Neutrophil (primary cell): Measurements from ENCODE around the gene BHMT.

Source experiments
- H3K27ac ChIP-seq: fragments of 200-600 bp; sonication (generic); 2 replicates; pipeline ENCODE4 v1.5.1; 2016; ENCODE audit warnings: mild to moderate bottlenecking, moderate library complexity
- H3K27me3 ChIP-seq: fragments of 200-600 bp; sonication (generic); 2 replicates; pipeline ENCODE4 v1.6.0; 2016; ENCODE audit warnings: mild to moderate bottlenecking
- H3K36me3 ChIP-seq: fragments of 200-600 bp; sonication (generic); 2 replicates; pipeline ENCODE4 v1.5.1; 2017
- H3K4me1 ChIP-seq, 2 experiments: fragments of 200-600 bp in 1 of 2; sonication (generic) in 1 of 2; 1 replicate in 1 of 2; 2 replicates in 1 of 2; pipeline versions ENCODE4 v1.5.1 to v1.6.1; 2013 to 2016; ENCODE audit warnings: low read depth in 1 of 2, low read length in 1 of 2, mild to moderate bottlenecking in 1 of 2, moderate library complexity in 1 of 2; ENCODE audit not compliant: control insufficient read depth in 1 of 2, insufficient read depth in 1 of 2
- H3K4me3 ChIP-seq, 2 experiments: fragments of 200-600 bp in 1 of 2; sonication (generic) in 1 of 2; 1 replicate in 1 of 2; 2 replicates in 1 of 2; pipeline ENCODE4 v1.5.1; 2013 to 2016; ENCODE audit warnings: low read depth in 1 of 2, low read length in 1 of 2, mild to moderate bottlenecking in 1 of 2, moderate library complexity in 1 of 2
- H3K9me3 ChIP-seq: fragments of 200-600 bp; sonication (generic); 2 replicates; pipeline ENCODE4 v1.5.1; 2016
- TF ChIP-seq, protein P1 (sequence below): fragments of 200-600 bp; sonication (generic); IDR thresholded peaks from 2 replicates; pipeline ENCODE4 v1.5.1; 2016; ENCODE audit warnings: antibody characterized with exemption

The BHMT gene, protein sequence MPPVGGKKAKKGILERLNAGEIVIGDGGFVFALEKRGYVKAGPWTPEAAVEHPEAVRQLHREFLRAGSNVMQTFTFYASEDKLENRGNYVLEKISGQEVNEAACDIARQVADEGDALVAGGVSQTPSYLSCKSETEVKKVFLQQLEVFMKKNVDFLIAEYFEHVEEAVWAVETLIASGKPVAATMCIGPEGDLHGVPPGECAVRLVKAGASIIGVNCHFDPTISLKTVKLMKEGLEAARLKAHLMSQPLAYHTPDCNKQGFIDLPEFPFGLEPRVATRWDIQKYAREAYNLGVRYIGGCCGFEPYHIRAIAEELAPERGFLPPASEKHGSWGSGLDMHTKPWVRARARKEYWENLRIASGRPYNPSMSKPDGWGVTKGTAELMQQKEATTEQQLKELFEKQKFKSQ

DNA sequence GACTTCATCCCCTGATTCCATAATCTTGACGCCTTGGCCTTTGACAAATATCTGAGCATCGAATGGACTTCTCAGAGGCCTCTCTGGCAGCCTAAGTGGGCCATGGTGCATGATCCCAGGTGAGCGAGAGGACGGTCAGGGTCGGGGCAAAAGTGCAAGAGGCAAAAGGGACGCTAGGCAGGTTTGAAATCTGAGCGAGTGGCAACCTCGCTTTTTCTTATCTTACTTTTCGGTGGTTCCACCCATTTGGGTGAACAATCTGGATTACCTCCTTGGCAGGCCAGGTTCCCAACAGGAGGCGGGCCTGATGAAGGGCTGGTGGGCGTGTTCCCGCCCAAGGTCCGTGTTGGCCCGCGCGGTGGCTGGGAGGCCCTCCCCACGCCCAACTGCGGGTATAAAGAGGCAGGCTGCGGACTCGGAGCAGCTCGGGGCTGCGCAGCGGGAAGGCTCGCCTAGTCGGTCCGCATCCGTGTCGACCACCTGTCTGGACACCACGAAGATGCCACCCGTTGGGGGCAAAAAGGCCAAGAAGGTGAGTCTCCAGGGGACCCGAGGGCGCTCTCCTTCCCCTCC, at the start of gene BHMT:
BHMT (plus strand) TSS at position 423 of the 573 bp plus-strand sequence; CDS start at position 500, 77 bp downstream.
- no peaks in the 10 kb centered on the region for H3K4me1 ChIP-seq
- H3K36me3 ChIP-seq = no peaks in the 10 kb centered on the region
- peaks cover 71% of the 10 kb centered on the region for H3K27me3 ChIP-seq
- H3K4me3 ChIP-seq = no peak within 1 kb of the TSS
- no peak within 1 kb of the TSS for H3K27ac ChIP-seq
- TF ChIP-seq, protein P1, sequence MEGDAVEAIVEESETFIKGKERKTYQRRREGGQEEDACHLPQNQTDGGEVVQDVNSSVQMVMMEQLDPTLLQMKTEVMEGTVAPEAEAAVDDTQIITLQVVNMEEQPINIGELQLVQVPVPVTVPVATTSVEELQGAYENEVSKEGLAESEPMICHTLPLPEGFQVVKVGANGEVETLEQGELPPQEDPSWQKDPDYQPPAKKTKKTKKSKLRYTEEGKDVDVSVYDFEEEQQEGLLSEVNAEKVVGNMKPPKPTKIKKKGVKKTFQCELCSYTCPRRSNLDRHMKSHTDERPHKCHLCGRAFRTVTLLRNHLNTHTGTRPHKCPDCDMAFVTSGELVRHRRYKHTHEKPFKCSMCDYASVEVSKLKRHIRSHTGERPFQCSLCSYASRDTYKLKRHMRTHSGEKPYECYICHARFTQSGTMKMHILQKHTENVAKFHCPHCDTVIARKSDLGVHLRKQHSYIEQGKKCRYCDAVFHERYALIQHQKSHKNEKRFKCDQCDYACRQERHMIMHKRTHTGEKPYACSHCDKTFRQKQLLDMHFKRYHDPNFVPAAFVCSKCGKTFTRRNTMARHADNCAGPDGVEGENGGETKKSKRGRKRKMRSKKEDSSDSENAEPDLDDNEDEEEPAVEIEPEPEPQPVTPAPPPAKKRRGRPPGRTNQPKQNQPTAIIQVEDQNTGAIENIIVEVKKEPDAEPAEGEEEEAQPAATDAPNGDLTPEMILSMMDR = no peak
- H3K9me3 ChIP-seq = no peaks in the 10 kb centered on the region

DNA sequence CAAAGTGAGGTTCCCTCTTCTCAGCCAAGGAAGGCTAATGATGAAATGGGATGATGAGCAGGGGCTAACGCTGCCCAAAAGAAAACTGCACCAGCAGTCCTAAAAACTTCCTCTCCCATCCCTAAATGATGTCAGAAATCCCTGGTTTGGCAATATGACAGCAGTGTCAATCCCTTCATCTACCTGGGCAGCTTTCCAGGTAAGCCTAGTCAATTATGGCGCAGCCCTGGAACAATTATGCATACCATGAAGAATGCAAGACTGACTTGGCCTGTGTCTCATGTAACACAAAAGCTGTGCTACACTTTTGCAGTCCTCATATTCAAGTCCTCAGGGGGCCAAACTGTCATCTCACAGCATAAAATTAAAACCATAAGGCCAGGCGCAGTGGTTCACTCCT, 49.2 kb upstream of the BHMT start:
- no peaks in the 10 kb centered on the region for H3K9me3 ChIP-seq
- no peak overlapping the region for H3K27ac ChIP-seq
- peaks cover under 1% of the 10 kb centered on the region for H3K27me3 ChIP-seq
- no peaks in the 10 kb centered on the region for H3K4me1 ChIP-seq
- no peak overlapping the region for H3K4me3 ChIP-seq
- H3K36me3 ChIP-seq = no peaks in the 10 kb centered on the region
- TF ChIP-seq, protein P1 = no peak

DNA sequence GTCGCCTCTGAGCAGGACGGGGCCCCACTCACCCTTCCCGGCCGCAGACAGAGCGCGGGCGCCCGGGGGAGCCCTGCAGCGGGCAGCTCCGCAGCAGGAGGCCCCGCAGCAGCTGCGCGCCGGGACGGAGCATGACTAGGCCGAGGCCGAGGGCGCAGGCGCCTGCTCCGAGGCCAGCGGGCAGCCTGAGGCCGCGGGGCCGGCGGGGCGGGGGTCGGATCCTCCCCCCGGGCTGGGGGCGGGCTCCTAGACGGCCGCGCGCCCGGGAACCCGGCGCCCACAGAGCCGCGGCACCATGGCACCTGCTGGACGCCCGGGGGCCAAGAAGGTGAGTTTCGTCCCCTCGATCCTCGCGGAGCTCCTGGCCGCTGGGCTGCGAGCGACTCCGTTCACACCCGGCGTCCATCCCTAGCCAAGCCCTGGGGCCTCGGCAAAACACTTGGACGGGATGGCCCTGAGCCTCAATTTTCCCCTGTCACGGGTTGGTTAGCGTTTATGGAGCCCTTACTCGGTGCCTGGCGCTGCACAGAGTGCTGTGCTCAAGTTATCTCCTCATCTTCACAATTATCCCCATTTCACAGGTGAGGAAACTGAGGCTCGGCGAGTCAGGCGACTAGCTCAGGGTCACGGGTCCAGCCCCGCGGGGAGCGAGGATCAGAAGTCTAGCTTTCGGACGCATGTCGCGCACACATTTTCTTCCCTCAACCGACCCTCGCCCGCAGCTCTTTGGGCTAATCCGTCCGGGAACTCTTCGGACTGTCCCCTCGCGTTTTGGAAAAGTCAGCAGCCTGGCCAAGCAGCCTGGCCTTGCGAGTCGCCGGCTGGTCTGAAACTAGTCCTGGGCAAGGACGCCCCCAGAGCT, 41.9 kb upstream of the BHMT start, which contains the start of the genes BHMT2 and DMGDH:
BHMT2 (plus strand) TSS at position 280 of the 862 bp plus-strand sequence; CDS start at position 296, 16 bp downstream.
DMGDH (minus strand) TSS at position 187 of the 862 bp plus-strand sequence; CDS start at position 133, 54 bp downstream.
- no peaks in the 10 kb centered on the region for H3K36me3 ChIP-seq
- peaks cover 41% of the 10 kb centered on the region for H3K27me3 ChIP-seq
- TF ChIP-seq, protein P1 = no peak
- no peaks in the 10 kb centered on the region for H3K9me3 ChIP-seq
- no peaks in the 10 kb centered on the region for H3K4me1 ChIP-seq
- H3K27ac ChIP-seq = no peak within 1 kb of the TSS
- H3K4me3 ChIP-seq = no peak within 1 kb of the TSS

DNA sequence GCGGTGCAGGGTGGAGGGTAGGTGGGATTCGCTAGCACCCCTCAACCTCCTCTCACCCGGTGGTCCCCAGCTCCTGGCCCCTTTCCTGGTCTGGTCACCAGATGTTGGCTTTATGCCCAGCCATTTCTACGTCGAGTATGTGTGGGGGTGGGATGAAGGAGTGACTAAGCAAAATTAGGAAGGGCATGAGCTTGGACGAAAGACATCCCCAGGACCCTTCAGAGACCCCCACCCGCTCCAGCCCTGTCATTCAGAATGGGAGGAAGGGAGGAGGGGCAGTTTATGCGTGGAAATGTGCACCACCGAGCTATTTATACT, 41.3 kb upstream of the BHMT start:
- Histone ChIP-seq H3K36me3 (no peaks in the 10 kb centered on the region), H3K9me3 (no peaks in the 10 kb centered on the region), H3K27me3 (peaks cover 41% of the 10 kb centered on the region), H3K4me1 (no peaks in the 10 kb centered on the region), H3K4me3 (no peak overlapping the region), H3K27ac (no peak overlapping the region)
- TF ChIP-seq, protein P1 = no peak

DNA sequence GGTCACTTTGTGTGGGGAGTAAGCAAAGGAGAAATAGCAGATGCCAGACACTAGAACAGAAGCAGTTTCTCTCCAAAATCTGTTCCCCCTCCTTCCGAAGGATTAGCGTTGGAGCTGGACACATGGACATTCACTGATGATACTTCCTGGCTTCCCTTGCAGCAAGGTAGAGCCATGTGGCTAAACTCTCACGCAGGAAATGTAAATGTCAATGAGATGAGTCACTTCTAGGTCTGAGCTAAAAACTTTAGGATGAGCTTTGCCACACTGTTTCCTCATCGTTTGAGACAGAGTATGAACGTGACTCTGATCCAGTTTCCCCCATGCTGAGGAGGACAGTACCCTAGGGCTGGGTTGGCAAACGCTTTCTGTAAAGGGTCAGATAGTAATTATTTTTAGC, 37.0 kb upstream of the BHMT start:
- Histone ChIP-seq H3K4me3 (no peak overlapping the region), H3K4me1 (no peaks in the 10 kb centered on the region), H3K36me3 (no peaks in the 10 kb centered on the region), H3K27ac (no peak overlapping the region), H3K27me3 (peaks cover 19% of the 10 kb centered on the region), H3K9me3 (no peaks in the 10 kb centered on the region)
- TF ChIP-seq, protein P1 = no peak
